ENCODE results near the gene TGFB1I1. TPM values are rescaled to one million over a fixed set of nuclear protein-coding genes. Genes with fewer than 3 reads are reported as not detected.

The TGFB1I1 gene
- polyA plus RNA-seq, 1 donor from 2014 or later: 0.38 TPM

- H3K27me3 ChIP-seq (ENCODE audit: insufficient read depth, low read depth, low read length): peaks cover 64% of the 10 kb centered on the region
- H4K20me1 ChIP-seq (ENCODE audit: insufficient read depth): no peaks in the 10 kb centered on the region
- H3K9me3 ChIP-seq (ENCODE audit: low read length): no peaks in the 10 kb centered on the region
Measured at GRCh38 chr16:31478956-31479355, 7.0 kb downstream of the TGFB1I1 start.

GRCh38 chr16:31479751-31480150 lies 7.8 kb downstream of the TGFB1I1 start:
- H3K36me3 ChIP-seq (ENCODE audit: insufficient read depth, low read length): no peaks in the 10 kb centered on the region
- TF ChIP-seq RAD21 (conservative IDR thresholded peaks at IDR 0.05) (no peak), EP300 (conservative IDR thresholded peaks at IDR 0.05; ENCODE audit: poor library complexity, severe bottlenecking) (no peak), EZH2 (IDR thresholded peaks at IDR 0.05; ENCODE audit: borderline replicate concordance, insufficient read depth, low read length, poor library complexity, severe bottlenecking) (no peak), MXI1 (conservative IDR thresholded peaks at IDR 0.05; ENCODE audit: poor library complexity, severe bottlenecking) (no peak)
- no peak overlapping the region for H2AFZ ChIP-seq (ENCODE audit: low read depth, low read length)
- no peaks in the 10 kb centered on the region for H3K79me2 ChIP-seq (replicated peaks; ENCODE audit: insufficient read depth, low read length)
- H3K9me3 ChIP-seq (ENCODE audit: low read length): no peaks in the 10 kb centered on the region
- no peak overlapping the region for H3K9ac ChIP-seq (ENCODE audit: low read length)
- no peaks in the 10 kb centered on the region for H3K9me2 ChIP-seq (ENCODE audit: insufficient read depth, low read length)
- H3K27me3 ChIP-seq (ENCODE audit: insufficient read depth, low read depth, low read length): peaks cover 56% of the 10 kb centered on the region
- no peaks in the 10 kb centered on the region for H3F3A ChIP-seq (ENCODE audit: insufficient read depth, low read length, poor library complexity, severe bottlenecking)
- H3K27ac ChIP-seq (ENCODE audit: low read length): no peak overlapping the region
- H4K20me1 ChIP-seq (ENCODE audit: insufficient read depth): no peaks in the 10 kb centered on the region
- no peak overlapping the region for H3K4me3 ChIP-seq (ENCODE audit: low read length)
- no peak overlapping the region for H3K4me2 ChIP-seq (ENCODE audit: low read length)

More at GRCh38 chr16:31478956-31479355, 7.0 kb downstream of the TGFB1I1 start:
- H2AFZ ChIP-seq (ENCODE audit: low read depth, low read length): no peak overlapping the region
- H3K36me3 ChIP-seq (ENCODE audit: insufficient read depth, low read length): no peaks in the 10 kb centered on the region
- no peaks in the 10 kb centered on the region for H3F3A ChIP-seq (ENCODE audit: insufficient read depth, low read length, poor library complexity, severe bottlenecking)
- no peak overlapping the region for H3K9ac ChIP-seq (ENCODE audit: low read length)
- no peak overlapping the region for H3K27ac ChIP-seq (ENCODE audit: low read length)
- H3K4me2 ChIP-seq (ENCODE audit: low read length): no peak overlapping the region
- no peaks in the 10 kb centered on the region for H3K9me2 ChIP-seq (ENCODE audit: insufficient read depth, low read length)
- H3K4me3 ChIP-seq (ENCODE audit: low read length): no peak overlapping the region
- TF ChIP-seq POLR2AphosphoS5 (IDR thresholded peaks at IDR 0.05) (no peak), CTCF (IDR thresholded peaks at IDR 0.05; ENCODE audit: poor library complexity, severe bottlenecking) (no peak), SMC3 (conservative IDR thresholded peaks at IDR 0.05; ENCODE audit: poor library complexity) (no peak), EZH2 (IDR thresholded peaks at IDR 0.05; ENCODE audit: borderline replicate concordance, insufficient read depth, low read length, poor library complexity, severe bottlenecking) (no peak), TAF1 (IDR thresholded peaks at IDR 0.05; ENCODE audit: low read depth) (no peak), RAD21 (conservative IDR thresholded peaks at IDR 0.05) (no peak), MXI1 (conservative IDR thresholded peaks at IDR 0.05; ENCODE audit: poor library complexity, severe bottlenecking) (no peak), REST (IDR thresholded peaks at IDR 0.05; ENCODE audit: borderline replicate concordance) (no peak), EP300 (conservative IDR thresholded peaks at IDR 0.05; ENCODE audit: poor library complexity, severe bottlenecking) (no peak)
- H3K79me2 ChIP-seq (replicated peaks; ENCODE audit: insufficient read depth, low read length): no peaks in the 10 kb centered on the region
